Endothelial cell of hepatic sinusoid (primary cell): ENCODE data around the gene MAGI1.
"Not testable (repeated sequence)": the region's sequence is repeated elsewhere in the genome, so short reads cannot be mapped to it uniquely, and the experiment has no call there.

Experiments
- in situ Hi-C: cut with HindIII; loops from 2 replicates; pipeline ENCODE4 v1.10.0; 2017; ENCODE audit warnings: low sequenced_read_pairs

Gene MAGI1

GRCh38 chr3:65733459-65733858 lies 305.3 kb downstream of the MAGI1 start:
- in situ Hi-C loops, result no loop called here

- in situ Hi-C loops, result no loop called here
Observed at GRCh38 chr3:65732051-65732935, 306.4 kb downstream of the MAGI1 start.

GRCh38 chr3:65730449-65730848 lies 308.3 kb downstream of the MAGI1 start:
- in situ Hi-C loops, result no loop called here

GRCh38 chr3:65729973-65730372 lies 308.7 kb downstream of the MAGI1 start:
- in situ Hi-C loops, result no loop called here

GRCh38 chr3:65729555-65729954 lies 309.2 kb downstream of the MAGI1 start:
- in situ Hi-C loops, result no loop called here

- in situ Hi-C loops, result no loop called here
Observed at GRCh38 chr3:65728138-65728537, 310.6 kb downstream of the MAGI1 start.

GRCh38 chr3:65723985-65724384 lies 314.7 kb downstream of the MAGI1 start:
- in situ Hi-C loops, result no loop called here

- in situ Hi-C loops, result no loop called here
Observed at GRCh38 chr3:65723011-65723410, 315.7 kb downstream of the MAGI1 start.

GRCh38 chr3:65720989-65721737 lies 317.6 kb downstream of the MAGI1 start:
- in situ Hi-C loops, result no loop called here

- in situ Hi-C loops, result not testable (repeated sequence)
Observed at GRCh38 chr3:65719639-65720038, 319.1 kb downstream of the MAGI1 start.

- in situ Hi-C loops, result no loop called here
Observed at GRCh38 chr3:65717676-65718346, 320.9 kb downstream of the MAGI1 start.

- in situ Hi-C loops, result no loop called here
Observed at GRCh38 chr3:65716071-65716751, 322.5 kb downstream of the MAGI1 start.

- in situ Hi-C loops, result no loop called here
Observed at GRCh38 chr3:65714134-65714533, 324.6 kb downstream of the MAGI1 start.

GRCh38 chr3:65713016-65713415 lies 325.7 kb downstream of the MAGI1 start:
- in situ Hi-C loops, result no loop called here

GRCh38 chr3:65712140-65712539 lies 326.6 kb downstream of the MAGI1 start:
- in situ Hi-C loops, result no loop called here

- in situ Hi-C loops, result no loop called here
Observed at GRCh38 chr3:65706776-65707568, 331.7 kb downstream of the MAGI1 start.

- in situ Hi-C loops, result no loop called here
Observed at GRCh38 chr3:65706301-65706700, 332.4 kb downstream of the MAGI1 start.

- in situ Hi-C loops, result no loop called here
Observed at GRCh38 chr3:65703820-65704219, 334.9 kb downstream of the MAGI1 start.

- in situ Hi-C loops, result no loop called here
Observed at GRCh38 chr3:65703026-65703425, 335.7 kb downstream of the MAGI1 start.

- in situ Hi-C loops, result no loop called here
Observed at GRCh38 chr3:65702202-65702601, 336.5 kb downstream of the MAGI1 start.
